K562 (cell line): Measurements from ENCODE around the gene SLC24A3. TPM values are rescaled to one million over a fixed set of nuclear protein-coding genes. Genes with fewer than 3 reads are reported as not detected.

Experiments
- ATAC-seq: fragments of 200-7000 bp; cut with Tn5 transposase; 3 replicates; pipeline ENCODE4 v1.9.1; 2020; ENCODE audit warnings: moderate library complexity
- BruUV-seq: library from RNA; stranded (reverse); fragments of 400-500 nt; replicated peaks from 2 replicates; lab custom pipeline; 2021; lab: Mats Ljungman, UMichigan
- CTCF ChIA-PET: fragments of 300-600 bp; formaldehyde crosslinking; extraction: SDS; loops from one replicate; lab custom pipeline; 2021; ENCODE audit warnings: low intra/inter-chr PET ratio; lab: Yijun Ruan, JAX
- POLR2A ChIA-PET: fragments of 300-600, 350-650 bp; sonication (Branson Sonifier 250); formaldehyde crosslinking; extraction: SDS; loops from one replicate; lab custom pipeline; 2021; ENCODE audit warnings: antibody characterized with exemption, inconsistent platforms; lab: Yijun Ruan, JAX
- DNase-seq, 4 experiments: peaks; one replicate each; pipeline versions ENCODE4 v3.0.0 to v3.0.0-alpha.2; 2011 to 2018; ENCODE audit warnings: low spot score in 3 of 4, mixed read lengths in 3 of 4; ENCODE audit errors: extremely low read depth in 1 of 4
- FAIRE-seq: peaks from 2 replicates; lab custom pipeline; 2011; peaks lifted over from hg19 to GRCh38; lab: Jason Lieb, UNC
- H2AFZ ChIP-seq: 2 replicates; pipeline ENCODE4 v1.6.0; 2011; ENCODE audit warnings: low read depth, low read length, control low read depth, inconsistent platforms
- H3K27ac ChIP-seq: fragments of 200-600 bp; 3 replicates; pipeline ENCODE4 v1.8.0; 2011; ENCODE audit warnings: low read depth, mild to moderate bottlenecking, control low read depth, inconsistent platforms, low read length, moderate library complexity, mixed read lengths; ENCODE audit errors: extremely low read depth
- H3K27me3 ChIP-seq, 2 experiments: fragments of 300-600 bp in 1 of 2; 2 replicates in 1 of 2; 3 replicates in 1 of 2; pipeline versions ENCODE4 v1.6.0 to v1.8.0; 2011; ENCODE audit warnings: inconsistent platforms in 2 of 2, low read length in 2 of 2, mild to moderate bottlenecking in 1 of 2, mixed read lengths in 1 of 2, moderate library complexity in 1 of 2; ENCODE audit not compliant: control insufficient read depth in 2 of 2, insufficient read depth in 2 of 2
- H3K36me3 ChIP-seq: fragments of 300-600 bp; 3 replicates; pipeline ENCODE4 v1.8.0; 2011; ENCODE audit warnings: mild to moderate bottlenecking, low read length, inconsistent platforms; ENCODE audit not compliant: control insufficient read depth, insufficient read depth
- H3K4me1 ChIP-seq, 2 experiments: fragments of 200-600 bp in 1 of 2; replicated peaks in 1 of 2; 2 replicates in 1 of 2; 3 replicates in 1 of 2; pipeline versions ENCODE4 v1.5.1 to v1.8.0; 2011; ENCODE audit warnings: inconsistent platforms in 2 of 2, low read length in 2 of 2, mild to moderate bottlenecking in 1 of 2, mixed read lengths in 1 of 2, moderate library complexity in 1 of 2; ENCODE audit not compliant: control insufficient read depth in 2 of 2, insufficient read depth in 2 of 2
- H3K4me2 ChIP-seq: 2 replicates; pipeline ENCODE4 v1.6.1; 2011; ENCODE audit warnings: low read length, control low read depth, inconsistent platforms, mixed read lengths; ENCODE audit not compliant: insufficient read depth
- H3K4me3 ChIP-seq: fragments of 200-600 bp; sonication (generic), shearing (Covaris generic); 2 replicates; pipeline ENCODE4 v1.5.1; 2016; ENCODE audit warnings: control low read depth, inconsistent platforms
- H3K79me2 ChIP-seq: fragments of 200-600 bp; 3 replicates; pipeline ENCODE4 v1.8.0; 2011; ENCODE audit warnings: low read length, inconsistent platforms; ENCODE audit not compliant: control insufficient read depth, insufficient read depth
- H3K9ac ChIP-seq, 2 experiments: 2 replicates each; pipeline versions ENCODE4 v1.6.0 to v1.6.1; 2011; ENCODE audit warnings: low read depth in 2 of 2, low read length in 2 of 2, control low read depth in 1 of 2, inconsistent platforms in 1 of 2, mild to moderate bottlenecking in 1 of 2, mixed read lengths in 1 of 2; ENCODE audit not compliant: insufficient read depth in 1 of 2
- H3K9me1 ChIP-seq: one replicate; pipeline ENCODE4 v1.6.0; 2011; ENCODE audit warnings: inconsistent platforms, mild to moderate bottlenecking, low read length, moderate library complexity; ENCODE audit not compliant: control insufficient read depth, insufficient read depth
- H3K9me3 ChIP-seq: replicated peaks from 2 replicates; pipeline ENCODE4 v1.5.1; 2011; ENCODE audit warnings: low read depth, low read length, inconsistent platforms; ENCODE audit not compliant: control insufficient read depth, insufficient read depth
- H4K20me1 ChIP-seq: replicated peaks from 2 replicates; pipeline ENCODE4 v1.6.1; 2011; ENCODE audit warnings: low read length, inconsistent platforms, mixed read lengths; ENCODE audit not compliant: control insufficient read depth, insufficient read depth
- CCAR2 ChIP-seq: fragments of 200-400 bp; formaldehyde crosslinking; IDR thresholded peaks from 2 replicates; pipeline ENCODE4 v1.6.1; 2017; ENCODE audit warnings: mild to moderate bottlenecking, low read depth, low read length
- ESRRB ChIP-seq: fragments of 250-450 bp; sonication (Bioruptor Pico); IDR thresholded peaks from 2 replicates; pipeline ENCODE4 v1.5.0; 2020; ENCODE audit warnings: mild to moderate bottlenecking, moderate library complexity, borderline replicate concordance
- HNRNPUL1 ChIP-seq: fragments of 200-400 bp; formaldehyde crosslinking; IDR thresholded peaks from 2 replicates; pipeline ENCODE4 v1.6.1; 2017; ENCODE audit warnings: low read length
- KHSRP ChIP-seq: fragments of 450-650 bp; IDR thresholded peaks from 2 replicates; pipeline ENCODE4 v1.6.1; 2017
- MECOM ChIP-seq: fragments of 250-450 bp; sonication (Bioruptor Pico); IDR thresholded peaks from 2 replicates; pipeline ENCODE4 v1.8.0; 2022; ENCODE audit warnings: inconsistent platforms
- NEUROD1 ChIP-seq: fragments of 150-350 bp; IDR thresholded peaks from 2 replicates; pipeline ENCODE4 v1.6.1; 2014; ENCODE audit warnings: borderline replicate concordance, low read length, low read depth; ENCODE audit not compliant: partially characterized antibody
- PRDM10 ChIP-seq: fragments of 450-650 bp; IDR thresholded peaks from 2 replicates; pipeline ENCODE4 v1.6.1; 2018; ENCODE audit not compliant: partially characterized antibody
- RBM25 ChIP-seq: fragments of 200-400 bp; formaldehyde crosslinking; IDR thresholded peaks from 2 replicates; pipeline ENCODE4 v1.6.1; 2018; ENCODE audit warnings: low read length, low read depth, moderate library complexity; ENCODE audit not compliant: severe bottlenecking
- RFX7 ChIP-seq: fragments of 250-450 bp; sonication (Bioruptor Pico); IDR thresholded peaks from 2 replicates; pipeline ENCODE4 v1.5.1; 2021; ENCODE audit warnings: mild to moderate bottlenecking
- SRSF1 ChIP-seq: fragments of 200-400 bp; formaldehyde crosslinking; IDR thresholded peaks from 2 replicates; pipeline ENCODE4 v1.6.1; 2017; ENCODE audit warnings: mild to moderate bottlenecking, low read depth, low read length, moderate library complexity
- THRB ChIP-seq: fragments of 450-650 bp; formaldehyde crosslinking; conservative IDR thresholded peaks from 2 replicates; pipeline ENCODE4 v1.4.0; 2022; ENCODE audit warnings: mild to moderate bottlenecking, missing genetic modification characterization
- WGBS: fragments of 100-300 bp; shearing (Covaris generic); methylation state at CpG from one replicate; pipeline ENCODE4 v1.1.6; 2016; ENCODE audit warnings: low coverage, mixed read lengths; ENCODE audit not compliant: insufficient coverage; ENCODE audit errors: missing lambda C conversion rate; 5-methylcytosine and 5-hydroxymethylcytosine counted together
- in situ Hi-C: fragments of 300-500 bp; cut with MboI; formaldehyde crosslinking; loops from 4 replicates; pipeline ENCODE4 v1.15.0; 2018; ENCODE audit warnings: inconsistent platforms, mixed read lengths
- intact Hi-C: fragments of 100-400 bp; cut with micrococcal nuclease; formaldehyde crosslinking; loops from 2 replicates; pipeline ENCODE4 v1.14.2; 2022
- polyA plus RNA-seq, 8 experiments: library from polyadenylated mRNA; depleted of rRNA in 4 of 8; stranded (reverse) in 5 of 8; unstranded in 3 of 8; fragments of >200 nt; fragmentation: Nextera tagmentation in 2 of 8; fragmentation: Illumina TruSeq in 1 of 8; extraction: Ambion mirVana in 2 of 8; extraction: Trizol in 1 of 8; gene quantifications; 2 replicates each; pipeline versions ENCODE4 v1.2.1 to v1.2.3, GENCODE V29; 2011 to 2014; ENCODE audit warnings: inconsistent platforms in 1 of 8, missing spikeins in 1 of 8
- total RNA-seq, 7 experiments: library from RNA; depleted of rRNA in 6 of 7; stranded (reverse); fragments of >200 nt in 6 of 7; fragmentation: Illumina TruSeq in 2 of 7; extraction: Trizol in 2 of 7; gene quantifications; 2 replicates each; pipeline versions ENCODE4 v1.2.1 to v1.2.3, GENCODE V29; 2011 to 2021; ENCODE audit warnings: low replicate concordance in 1 of 7

Gene SLC24A3
- total and polyA plus RNA-seq, 9 of the 15 experiments (the other 6 are each of a cell fraction or from before 2014, with no cell fraction given) = not detected

- TF ChIP-seq NEUROD1 (no peak), ESRRB (CRISPR knock-in tag) (no peak), RFX7 (CRISPR knock-in tag) (no peak), SRSF1 (no peak), KHSRP (no peak), MECOM (CRISPR knock-in tag) (no peak)
- Histone ChIP-seq H3K9ac (no peak overlapping the region), H3K9me3 (no peaks in the 10 kb centered on the region), H3K4me2 (no peak overlapping the region), H3K27me3 (peaks cover 0 to 5% of the 10 kb centered on the region in 2 experiments; a peak in 2 of 5 replicates), H3K9me1 (no peaks in the 10 kb centered on the region), H4K20me1 (0 out of 2 replicates have a peak, but pooled peaks cover 4% of the 10 kb centered on the region), H3K27ac (no peak overlapping the region), H3K36me3 (no peaks in the 10 kb centered on the region), H3K79me2 (no peaks in the 10 kb centered on the region), H3K4me1 (no peaks in the 10 kb centered on the region), H2AFZ (no peak overlapping the region), H3K4me3 (no peak overlapping the region)
- ChIA-PET CTCF (no interaction called here), POLR2A (no interaction called here)
- in situ Hi-C loops = no loop called here
- 6% methylated on average over 2 of the region's 2 CpGs for WGBS
- ATAC-seq (no peak), FAIRE-seq (no peak), DNase-seq (no peak)
- intact Hi-C loops = no loop called here
- no TSS peak for BruUV-seq
Measured at GRCh38 chr20:19769507-19769906, 557.1 kb downstream of the SLC24A3 start.

GRCh38 chr20:19770375-19770774 is 557.9 kb downstream of the SLC24A3 start:
- Histone ChIP-seq H3K36me3 (no peaks in the 10 kb centered on the region), H3K27me3 (peaks cover 0 to 5% of the 10 kb centered on the region in 2 experiments; a peak in 2 of 5 replicates), H3K9ac (no peak overlapping the region), H3K9me3 (no peaks in the 10 kb centered on the region), H3K79me2 (no peaks in the 10 kb centered on the region), H3K27ac (no peak overlapping the region), H3K4me3 (no peak overlapping the region), H4K20me1 (0 out of 2 replicates have a peak, but pooled peaks cover 4% of the 10 kb centered on the region), H2AFZ (no peak overlapping the region), H3K4me1 (no peaks in the 10 kb centered on the region), H3K4me2 (no peak overlapping the region), H3K9me1 (no peaks in the 10 kb centered on the region)
- FAIRE-seq (no peak), DNase-seq (no peak), ATAC-seq (no peak)
- intact Hi-C loops (no loop called here), in situ Hi-C loops (no loop called here)
- ChIA-PET CTCF (no interaction called here), POLR2A (no interaction called here)
- no TSS peak for BruUV-seq
- WGBS = 2% methylated on average over 6 of the region's 6 CpGs
- no peak for TF ChIP-seq THRB (CRISPR knock-in tag)
- TF ChIP-seq CCAR2 = no peak
- TF ChIP-seq RBM25 = no peak
- TF ChIP-seq HNRNPUL1 = no peak
- TF ChIP-seq PRDM10 = no peak
